NT2/D1 (cell line): ENCODE measurements around the gene UCHL3.

Experiments used
- DNase-seq: peaks from one replicate; pipeline ENCODE4 v3.0.0-alpha.2; 2011; ENCODE audit warnings: low read depth, low spot score
- H3K27me3 ChIP-seq: 2 replicates; pipeline ENCODE4 v1.6.0; 2011; ENCODE audit warnings: mild to moderate bottlenecking; ENCODE audit not compliant: insufficient read length, insufficient read depth
- H3K36me3 ChIP-seq: 2 replicates; pipeline ENCODE4 v1.6.1; 2011; ENCODE audit warnings: mild to moderate bottlenecking, low read length, mixed read lengths; ENCODE audit not compliant: insufficient read depth, insufficient read length
- H3K4me1 ChIP-seq: 2 replicates; pipeline ENCODE4 v1.5.1; 2011; ENCODE audit not compliant: insufficient read depth, insufficient read length
- H3K4me3 ChIP-seq: 2 replicates; pipeline ENCODE4 v1.5.1; 2011; ENCODE audit warnings: low read depth; ENCODE audit not compliant: insufficient read length
- H3K9ac ChIP-seq: 2 replicates; pipeline ENCODE4 v1.6.0; 2011; ENCODE audit warnings: low read depth; ENCODE audit not compliant: insufficient read length
- H3K9me3 ChIP-seq: 2 replicates; pipeline ENCODE4 v1.5.1; 2011; ENCODE audit warnings: mild to moderate bottlenecking, low read length; ENCODE audit not compliant: insufficient read depth
- SUZ12 ChIP-seq: IDR thresholded peaks from 2 replicates; pipeline ENCODE4 v1.6.1; 2011; ENCODE audit not compliant: insufficient read length, insufficient read depth; ENCODE audit errors: extremely low read depth
- YY1 ChIP-seq: IDR thresholded peaks from 2 replicates; pipeline ENCODE4 v1.6.1; 2011; ENCODE audit not compliant: insufficient read length, insufficient read depth
- ZNF274 ChIP-seq: IDR thresholded peaks from 2 replicates; pipeline ENCODE4 v1.6.1; 2011; ENCODE audit warnings: mild to moderate bottlenecking, low read depth, low read length

The UCHL3 gene

GRCh38 chr13:75628801-75629200 is 79.2 kb downstream of the UCHL3 start:
- no peaks in the 10 kb centered on the region for H3K27me3 ChIP-seq
- H3K36me3 ChIP-seq: no peaks in the 10 kb centered on the region
- no peak for DNase-seq
- no peak overlapping the region for H3K9ac ChIP-seq
- TF ChIP-seq YY1 (no peak), SUZ12 (no peak), ZNF274 (no peak)
- no peak overlapping the region for H3K4me3 ChIP-seq
- H3K9me3 ChIP-seq: no peaks in the 10 kb centered on the region
- no peaks in the 10 kb centered on the region for H3K4me1 ChIP-seq

- H3K9me3 ChIP-seq: no peaks in the 10 kb centered on the region
- DNase-seq: no peak
- H3K27me3 ChIP-seq: peaks cover 26% of the 10 kb centered on the region
- no peak overlapping the region for H3K9ac ChIP-seq
- no peak for TF ChIP-seq ZNF274
- no peak for TF ChIP-seq SUZ12
- TF ChIP-seq YY1: no peak
- H3K36me3 ChIP-seq: no peaks in the 10 kb centered on the region
- H3K4me1 ChIP-seq: no peaks in the 10 kb centered on the region
- H3K4me3 ChIP-seq: no peak overlapping the region
Measured at GRCh38 chr13:75633285-75633684, 83.7 kb downstream of the UCHL3 start.

GRCh38 chr13:75635101-75635827 is 85.7 kb downstream of the UCHL3 start:
- no peak overlapping the region for H3K9ac ChIP-seq
- DNase-seq: no peak
- H3K4me3 ChIP-seq: peak overlapping the region; percentile 15
- H3K4me1 ChIP-seq: no peaks in the 10 kb centered on the region
- H3K27me3 ChIP-seq: peaks cover 36% of the 10 kb centered on the region
- no peak for TF ChIP-seq ZNF274
- TF ChIP-seq SUZ12: no peak
- no peak for TF ChIP-seq YY1
- H3K36me3 ChIP-seq: no peaks in the 10 kb centered on the region
- H3K9me3 ChIP-seq: no peaks in the 10 kb centered on the region

- H3K4me1 ChIP-seq: no peaks in the 10 kb centered on the region
- DNase-seq: peak; percentile 30
- no peaks in the 10 kb centered on the region for H3K36me3 ChIP-seq
- no peaks in the 10 kb centered on the region for H3K9me3 ChIP-seq
- H3K27me3 ChIP-seq: peaks cover 36% of the 10 kb centered on the region
- TF ChIP-seq YY1: no peak
- no peak for TF ChIP-seq SUZ12
- TF ChIP-seq ZNF274: no peak
- peak within 1 kb of the TSS; percentile 64 for H3K9ac ChIP-seq
- peak within 1 kb of the TSS; percentile 46 for H3K4me3 ChIP-seq
Measured at GRCh38 chr13:75635828-75636435, 86.3 kb downstream of the UCHL3 start, which contains the start of gene LMO7. Gene LMO7 (plus strand): TSS chr13:75636330. CDS start chr13:75636658, 328 bp downstream.

GRCh38 chr13:75636436-75637180 is 87.0 kb downstream of the UCHL3 start:
- Histone ChIP-seq H3K4me1 (no peaks in the 10 kb centered on the region), H3K36me3 (no peaks in the 10 kb centered on the region), H3K9ac (peak overlapping the region; percentile 64), H3K27me3 (peaks cover 36% of the 10 kb centered on the region), H3K4me3 (peak overlapping the region; percentile 46), H3K9me3 (no peaks in the 10 kb centered on the region)
- TF ChIP-seq ZNF274 (no peak), SUZ12 (no peak), YY1 (no peak)
- DNase-seq: no peak

GRCh38 chr13:75637181-75637750 is 87.7 kb downstream of the UCHL3 start:
- Histone ChIP-seq H3K9me3 (no peaks in the 10 kb centered on the region), H3K4me3 (no peak overlapping the region), H3K36me3 (no peaks in the 10 kb centered on the region), H3K9ac (no peak overlapping the region), H3K4me1 (no peaks in the 10 kb centered on the region), H3K27me3 (peaks cover 36% of the 10 kb centered on the region)
- DNase-seq: no peak
- TF ChIP-seq SUZ12 (no peak), YY1 (no peak), ZNF274 (no peak)
